AG09309 (cell line): ENCODE data around the gene MTHFD1L.

Source experiments
- DNase-seq: peaks from one replicate; pipeline ENCODE4 v3.0.0-alpha.2; 2010; ENCODE audit warnings: low read depth
- H3K4me3 ChIP-seq: 2 replicates; pipeline ENCODE4 v1.5.1; 2011; ENCODE audit warnings: mild to moderate bottlenecking, low read depth, low read length, moderate library complexity; ENCODE audit not compliant: control insufficient read depth
- CTCF ChIP-seq: IDR thresholded peaks from 2 replicates; pipeline ENCODE4 v1.5.1; 2011; ENCODE audit warnings: mild to moderate bottlenecking, low read depth, low read length, inconsistent platforms; ENCODE audit not compliant: insufficient read depth, control insufficient read depth; ENCODE audit errors: missing control alignments

Gene MTHFD1L

DNA sequence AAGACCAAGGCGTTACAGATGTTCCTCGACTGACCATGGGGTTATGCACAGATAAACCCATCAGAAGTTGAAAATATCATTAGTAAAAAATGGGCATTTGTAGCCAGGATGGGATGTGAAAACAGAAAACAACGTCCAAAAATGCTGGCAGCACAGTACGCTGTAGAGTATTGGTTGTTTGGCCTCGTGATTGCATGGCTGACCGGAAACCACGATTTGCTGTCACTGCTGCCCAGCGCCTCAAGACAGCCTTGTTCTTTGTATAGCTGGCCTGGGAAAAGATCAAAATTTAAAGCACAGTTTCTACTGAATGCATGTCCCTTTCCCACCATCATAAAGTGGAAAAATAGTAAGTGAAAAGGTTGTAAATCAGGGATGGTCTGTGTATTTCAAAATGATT, 41.9 kb downstream of the MTHFD1L start:
- H3K4me3 ChIP-seq, result no peak overlapping the region
- no peak for DNase-seq
- TF ChIP-seq CTCF, result no peak

- TF ChIP-seq CTCF, result no peak
- H3K4me3 ChIP-seq, result no peak overlapping the region
- DNase-seq, result no peak
Measured at GRCh38 chr6:150908901-150909300, 43.4 kb downstream of the MTHFD1L start.

- no peak for TF ChIP-seq CTCF
- no peak overlapping the region for H3K4me3 ChIP-seq
- DNase-seq, result no peak
Measured at GRCh38 chr6:150910561-150910960, 45.1 kb downstream of the MTHFD1L start.

DNA sequence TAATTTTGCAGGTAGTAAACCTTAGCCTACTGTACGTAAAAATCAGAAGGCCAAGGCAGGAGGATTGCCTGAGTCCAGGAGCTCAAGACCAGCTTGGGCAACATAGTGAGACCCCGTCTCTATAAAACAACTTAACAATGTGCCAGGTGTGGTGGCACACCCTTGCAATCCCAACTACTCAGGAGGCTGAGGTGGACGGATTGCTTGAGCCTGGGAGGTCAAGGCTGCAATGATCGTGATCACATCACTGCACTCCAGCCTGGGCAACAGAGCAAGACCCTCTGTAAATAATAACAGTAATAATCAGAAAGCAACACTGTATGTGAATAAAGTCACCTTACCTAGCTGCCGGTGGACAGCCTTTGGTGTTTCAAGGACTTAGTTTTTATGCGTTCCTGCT, 48.9 kb downstream of the MTHFD1L start:
- H3K4me3 ChIP-seq, result no peak overlapping the region
- no peak for TF ChIP-seq CTCF
- DNase-seq, result no peak

GRCh38 chr6:150915131-150915879, 49.8 kb downstream of the MTHFD1L start:
- no peak for DNase-seq
- TF ChIP-seq CTCF, result no peak
- H3K4me3 ChIP-seq, result no peak overlapping the region

GRCh38 chr6:150915880-150916265, 50.4 kb downstream of the MTHFD1L start:
- no peak for TF ChIP-seq CTCF
- DNase-seq, result no peak
- H3K4me3 ChIP-seq, result no peak overlapping the region
